Suppressor macrophage treated with lipopolysaccharide for 4 hours (primary cell): ENCODE measurements around the gene CARM1.
"Not testable (repeated sequence)": the region's sequence is repeated elsewhere in the genome, so short reads cannot be mapped to it uniquely, and the experiment has no call there.

Source experiments
- DNase-seq: peaks from one replicate; pipeline ENCODE4 v3.0.0-alpha.2; 2020

Gene CARM1

GRCh38 chr19:10870955-10871603, at the start of gene CARM1:
CARM1 (plus strand) TSS chr19:10871553; CDS start chr19:10871703, 150 bp downstream.
- peak; percentile 99 for DNase-seq

- no peak for DNase-seq
Observed at GRCh38 chr19:10823690-10824089, 47.7 kb upstream of the CARM1 start.

- no peak for DNase-seq
Observed at GRCh38 chr19:10826231-10826630, 45.1 kb upstream of the CARM1 start.

- DNase-seq: no peak
Observed at GRCh38 chr19:10826846-10827245, 44.5 kb upstream of the CARM1 start.

GRCh38 chr19:10828981-10829821, 42.2 kb upstream of the CARM1 start:
- DNase-seq: no peak

GRCh38 chr19:10829967-10830366, 41.4 kb upstream of the CARM1 start:
- no peak for DNase-seq

GRCh38 chr19:10830370-10830769, 41.0 kb upstream of the CARM1 start:
- DNase-seq: no peak

GRCh38 chr19:10830931-10831779, 40.2 kb upstream of the CARM1 start:
- DNase-seq: no peak

GRCh38 chr19:10831987-10832938, 39.1 kb upstream of the CARM1 start:
- no peak for DNase-seq

GRCh38 chr19:10832939-10833296, 38.4 kb upstream of the CARM1 start:
- no peak for DNase-seq

GRCh38 chr19:10835089-10835753, 36.1 kb upstream of the CARM1 start:
- DNase-seq: no peak

GRCh38 chr19:10835754-10836478, 35.4 kb upstream of the CARM1 start, which contains the start of gene TMED1:
TMED1 (minus strand) TSS chr19:10836212; CDS start chr19:10836191, 21 bp downstream.
- DNase-seq: peak; percentile 99

GRCh38 chr19:10836479-10837330, 34.6 kb upstream of the CARM1 start:
- DNase-seq: peak; percentile 87

- not testable (repeated sequence) for DNase-seq
Observed at GRCh38 chr19:10837649-10838048, 33.7 kb upstream of the CARM1 start.

- no peak for DNase-seq
Observed at GRCh38 chr19:10838377-10838776, 33.0 kb upstream of the CARM1 start.

GRCh38 chr19:10839114-10840050, 32.0 kb upstream of the CARM1 start:
- no peak for DNase-seq

GRCh38 chr19:10842788-10843187, 28.6 kb upstream of the CARM1 start:
- no peak for DNase-seq

- no peak for DNase-seq
Observed at GRCh38 chr19:10846500-10847202, 24.7 kb upstream of the CARM1 start.
